ENCODE data around the gene CDKN2B-AS1. TPM values are rescaled to one million over a fixed set of nuclear protein-coding genes. Genes with fewer than 3 reads are reported as not detected.

Gene CDKN2B-AS1
- total RNA-seq, 2 experiments from 2014 or later = 0.41 to 0.81 TPM

DNA sequence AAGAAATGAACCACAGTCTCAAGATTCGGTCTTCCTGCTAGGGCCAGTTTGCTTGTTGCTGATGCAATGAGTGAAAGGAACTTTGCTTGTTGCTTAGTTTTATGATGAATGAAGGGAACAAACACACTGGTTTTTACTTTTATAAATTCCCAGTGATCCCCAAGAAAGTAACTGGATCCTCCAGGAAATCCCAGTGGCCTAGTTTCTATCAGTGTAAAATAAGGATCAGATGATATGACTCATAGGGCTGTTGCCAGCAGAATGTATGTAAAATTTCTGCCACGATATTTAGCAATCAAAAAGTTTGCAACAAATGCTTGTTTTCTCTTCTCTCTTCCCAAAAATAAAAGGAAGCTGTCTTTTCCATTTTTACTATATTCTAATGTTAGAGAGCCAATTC is 174.7 kb downstream of the CDKN2B-AS1 start:
- Mint-ChIP-seq H3K4me3 (no peak overlapping the region), H3K27me3 (peaks cover 9% of the 10 kb centered on the region), H3K27ac (no peak overlapping the region), H3K36me3 (ENCODE audit: low read depth) (no peaks in the 10 kb centered on the region), H3K9me3 (no peaks in the 10 kb centered on the region), H3K4me1 (ENCODE audit: low read depth) (no peaks in the 10 kb centered on the region)
- no peak for DNase-seq
- POLR2A ChIA-PET = no interaction called here
- CTCF ChIA-PET = interaction anchor here (1.2 kb wide), 1 partner anchor 9 kb away, joined by 3 read pairs; no protein-coding TSS in a partner anchor
- ATAC-seq = no peak
- intact Hi-C loops (cut with micrococcal nuclease) = no loop called here
- TF ChIP-seq, protein P1, sequence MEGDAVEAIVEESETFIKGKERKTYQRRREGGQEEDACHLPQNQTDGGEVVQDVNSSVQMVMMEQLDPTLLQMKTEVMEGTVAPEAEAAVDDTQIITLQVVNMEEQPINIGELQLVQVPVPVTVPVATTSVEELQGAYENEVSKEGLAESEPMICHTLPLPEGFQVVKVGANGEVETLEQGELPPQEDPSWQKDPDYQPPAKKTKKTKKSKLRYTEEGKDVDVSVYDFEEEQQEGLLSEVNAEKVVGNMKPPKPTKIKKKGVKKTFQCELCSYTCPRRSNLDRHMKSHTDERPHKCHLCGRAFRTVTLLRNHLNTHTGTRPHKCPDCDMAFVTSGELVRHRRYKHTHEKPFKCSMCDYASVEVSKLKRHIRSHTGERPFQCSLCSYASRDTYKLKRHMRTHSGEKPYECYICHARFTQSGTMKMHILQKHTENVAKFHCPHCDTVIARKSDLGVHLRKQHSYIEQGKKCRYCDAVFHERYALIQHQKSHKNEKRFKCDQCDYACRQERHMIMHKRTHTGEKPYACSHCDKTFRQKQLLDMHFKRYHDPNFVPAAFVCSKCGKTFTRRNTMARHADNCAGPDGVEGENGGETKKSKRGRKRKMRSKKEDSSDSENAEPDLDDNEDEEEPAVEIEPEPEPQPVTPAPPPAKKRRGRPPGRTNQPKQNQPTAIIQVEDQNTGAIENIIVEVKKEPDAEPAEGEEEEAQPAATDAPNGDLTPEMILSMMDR (IDR thresholded peaks at IDR 0.05) = no peak

DNA sequence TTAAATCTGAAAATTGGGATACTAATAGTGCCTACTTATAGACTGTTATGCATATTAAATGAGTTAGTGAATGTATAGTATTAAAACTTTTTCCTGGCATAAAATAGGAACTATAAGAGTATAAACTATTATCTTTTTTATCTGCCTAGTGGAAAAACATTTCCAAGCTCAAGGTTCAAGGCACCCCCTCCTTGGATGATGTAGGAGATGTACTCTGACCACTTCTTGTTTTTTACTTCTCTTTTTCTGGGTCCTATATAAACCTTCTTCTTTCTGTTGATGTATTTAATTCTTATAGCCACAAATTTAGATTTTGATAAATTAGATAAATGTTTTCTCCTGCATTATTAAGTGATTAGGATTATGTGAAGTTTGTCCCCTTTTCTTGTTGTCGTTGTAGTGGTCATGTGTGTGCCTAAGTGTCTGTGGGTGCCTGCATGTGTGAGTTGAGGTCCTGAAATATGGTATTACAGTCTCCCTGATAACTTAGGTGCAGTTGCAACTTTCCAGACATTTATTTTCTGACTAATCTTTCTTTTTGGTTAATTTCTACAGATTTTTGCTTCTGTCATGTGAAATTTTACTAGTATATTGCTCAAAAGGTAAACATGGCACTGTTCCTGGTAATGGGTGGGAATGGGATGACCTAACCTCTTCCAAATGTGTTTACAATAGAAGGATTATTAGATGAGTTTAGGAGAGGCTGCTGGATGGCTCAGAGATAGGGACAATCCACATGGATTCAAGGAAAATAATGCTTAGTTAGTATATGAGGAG is 175.3 kb downstream of the CDKN2B-AS1 start:
- ChIA-PET CTCF (interaction anchor here (1.2 kb wide), 1 partner anchor 8 kb away, joined by 3 read pairs; no protein-coding TSS in a partner anchor), POLR2A (interaction anchor here (0.6 kb wide), 1 partner anchor 324 kb away, joined by 3 read pairs; no protein-coding TSS in a partner anchor)
- Mint-ChIP-seq H3K27ac (no peak overlapping the region), H3K9me3 (no peaks in the 10 kb centered on the region), H3K4me3 (no peak overlapping the region), H3K4me1 (ENCODE audit: low read depth) (no peaks in the 10 kb centered on the region), H3K27me3 (peaks cover 7% of the 10 kb centered on the region), H3K36me3 (ENCODE audit: low read depth) (no peaks in the 10 kb centered on the region)
- intact Hi-C loops (cut with micrococcal nuclease) = no loop called here
- no peak for DNase-seq
- TF ChIP-seq, protein P1 (IDR thresholded peaks at IDR 0.05) = no peak
- ATAC-seq = no peak

Other genes starting within 250 kb of the CDKN2B-AS1 start
- gene MTAP, start 192.2 kb upstream of the CDKN2B-AS1 start, total RNA-seq = 10 to 100 TPM; 70.2 to 73.9 TPM
- 1 to 10 TPM; 2.1 to 2.5 TPM for gene CDKN2A, start 399 bp upstream of the CDKN2B-AS1 start, total RNA-seq
- gene CDKN2B, start 14.5 kb downstream of the CDKN2B-AS1 start, total RNA-seq = not detected

Measured in activated CD8-positive, alpha-beta T cell treated with anti-CD3 and anti-CD28 coated beads for 36 hours (primary cell).